Loucy (cell line): ENCODE results near the gene SPATA13.

Source experiments
- EZH2phosphoT487 ChIP-seq: fragments of 200-600 bp; IDR thresholded peaks from 2 replicates; pipeline ENCODE4 v1.6.1; 2018; ENCODE audit warnings: antibody characterized with exemption, mild to moderate bottlenecking, moderate library complexity, borderline replicate concordance
- TF ChIP-seq, protein P1 (sequence below): fragments of 200-600 bp; sonication (generic); conservative IDR thresholded peaks from 2 replicates; pipeline ENCODE4 v1.5.1; 2014; ENCODE audit warnings: mild to moderate bottlenecking, antibody characterized with exemption, low read length

DNA sequence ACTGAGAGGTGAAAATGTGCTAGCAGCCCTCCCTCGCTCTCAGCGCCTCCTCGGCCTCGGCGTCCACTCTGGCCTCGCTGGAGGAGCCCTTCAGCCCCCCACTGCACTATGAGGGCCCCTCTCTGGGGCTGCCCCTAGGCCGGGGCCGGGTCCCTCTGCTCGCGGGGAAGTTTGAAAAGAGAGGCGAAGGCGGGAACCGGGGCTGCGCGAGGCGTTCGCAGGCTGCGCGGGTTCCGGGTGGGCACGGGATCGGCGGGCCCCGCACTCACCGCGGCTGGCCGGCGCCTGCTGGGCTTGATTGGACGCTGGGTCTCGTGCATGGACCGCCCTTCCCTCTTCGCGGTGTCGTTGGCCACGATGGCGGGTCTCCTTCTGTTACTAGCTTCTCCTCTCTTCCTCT lies 178.2 kb downstream of the SPATA13 start:
- TF ChIP-seq, protein P1, sequence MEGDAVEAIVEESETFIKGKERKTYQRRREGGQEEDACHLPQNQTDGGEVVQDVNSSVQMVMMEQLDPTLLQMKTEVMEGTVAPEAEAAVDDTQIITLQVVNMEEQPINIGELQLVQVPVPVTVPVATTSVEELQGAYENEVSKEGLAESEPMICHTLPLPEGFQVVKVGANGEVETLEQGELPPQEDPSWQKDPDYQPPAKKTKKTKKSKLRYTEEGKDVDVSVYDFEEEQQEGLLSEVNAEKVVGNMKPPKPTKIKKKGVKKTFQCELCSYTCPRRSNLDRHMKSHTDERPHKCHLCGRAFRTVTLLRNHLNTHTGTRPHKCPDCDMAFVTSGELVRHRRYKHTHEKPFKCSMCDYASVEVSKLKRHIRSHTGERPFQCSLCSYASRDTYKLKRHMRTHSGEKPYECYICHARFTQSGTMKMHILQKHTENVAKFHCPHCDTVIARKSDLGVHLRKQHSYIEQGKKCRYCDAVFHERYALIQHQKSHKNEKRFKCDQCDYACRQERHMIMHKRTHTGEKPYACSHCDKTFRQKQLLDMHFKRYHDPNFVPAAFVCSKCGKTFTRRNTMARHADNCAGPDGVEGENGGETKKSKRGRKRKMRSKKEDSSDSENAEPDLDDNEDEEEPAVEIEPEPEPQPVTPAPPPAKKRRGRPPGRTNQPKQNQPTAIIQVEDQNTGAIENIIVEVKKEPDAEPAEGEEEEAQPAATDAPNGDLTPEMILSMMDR: no peak
- no peak for TF ChIP-seq EZH2phosphoT487
